OCI-LY1 (cell line): ENCODE data around the gene HAPLN2.

Experiments
- H2AFZ ChIP-seq: fragments of 200-600 bp; sonication (generic), shearing (Covaris generic); 2 replicates; pipeline ENCODE4 v1.6.0; 2014; ENCODE audit warnings: antibody characterized with exemption, mild to moderate bottlenecking, low read length
- H3F3A ChIP-seq: fragments of 200-600 bp; sonication (generic), shearing (Covaris generic); 2 replicates; pipeline ENCODE4 v1.6.0; 2014; ENCODE audit warnings: mild to moderate bottlenecking, antibody characterized with exemption, low read length, moderate library complexity; ENCODE audit not compliant: insufficient read depth
- H3K27ac ChIP-seq: fragments of 200-600 bp; sonication (generic); 2 replicates; pipeline ENCODE4 v1.5.1; 2014; ENCODE audit warnings: low read length, mixed run types, mild to moderate bottlenecking, low read depth; ENCODE audit not compliant: poor library complexity, severe bottlenecking
- H3K27me3 ChIP-seq: fragments of 200-600 bp; sonication (generic); 2 replicates; pipeline ENCODE4 v1.6.0; 2014; ENCODE audit warnings: antibody characterized with exemption, mild to moderate bottlenecking, low read length, moderate library complexity; ENCODE audit not compliant: insufficient read depth
- H3K36me3 ChIP-seq: fragments of 200-600 bp; sonication (generic); 2 replicates; pipeline ENCODE4 v1.6.1; 2014; ENCODE audit warnings: mild to moderate bottlenecking, antibody characterized with exemption, low read length, moderate library complexity, mixed read lengths; ENCODE audit not compliant: insufficient read depth
- H3K4me1 ChIP-seq: fragments of 200-600 bp; sonication (generic); 2 replicates; pipeline ENCODE4 v1.5.1; 2014; ENCODE audit warnings: mild to moderate bottlenecking, low read length, moderate library complexity; ENCODE audit not compliant: insufficient read depth, severe bottlenecking
- H3K4me2 ChIP-seq: fragments of 200-600 bp; sonication (generic), shearing (Covaris generic); 2 replicates; pipeline ENCODE4 v1.6.1; 2014; ENCODE audit warnings: low read length
- H3K4me3 ChIP-seq: fragments of 200-600 bp; sonication (generic); 2 replicates; pipeline ENCODE4 v1.5.1; 2014; ENCODE audit warnings: low read length, low read depth, mild to moderate bottlenecking, mixed read lengths; ENCODE audit not compliant: poor library complexity, severe bottlenecking
- H3K79me2 ChIP-seq: fragments of 200-600 bp; shearing (Covaris generic); 2 replicates; pipeline ENCODE4 v1.6.1; 2016; ENCODE audit warnings: mixed run types, low read length, mixed read lengths; ENCODE audit not compliant: insufficient read depth
- H3K9ac ChIP-seq: fragments of 200-600 bp; sonication (generic), shearing (Covaris generic); 2 replicates; pipeline ENCODE4 v1.6.1; 2014; ENCODE audit warnings: mild to moderate bottlenecking, low read length, mixed read lengths
- H3K9me2 ChIP-seq: fragments of 200-600 bp; sonication (generic), shearing (Covaris generic); 2 replicates; pipeline ENCODE4 v1.6.1; 2014; ENCODE audit warnings: low read depth, mild to moderate bottlenecking, low read length, mixed read lengths
- H3K9me3 ChIP-seq: fragments of 200-600 bp; shearing (Covaris generic); 2 replicates; pipeline ENCODE4 v1.6.1; 2014; ENCODE audit warnings: low read length, mixed read lengths
- H4K20me1 ChIP-seq: fragments of 200-600 bp; sonication (generic), shearing (Covaris generic); 2 replicates; pipeline ENCODE4 v1.6.0; 2016; ENCODE audit warnings: mild to moderate bottlenecking, low read length; ENCODE audit not compliant: insufficient read depth
- EZH2 ChIP-seq: fragments of 200-600 bp; sonication (generic), shearing (Covaris generic); IDR thresholded peaks from 2 replicates; pipeline ENCODE4 v1.8.0; 2017; ENCODE audit warnings: borderline replicate concordance, mixed run types, mild to moderate bottlenecking, antibody characterized with exemption, low read length, moderate library complexity, mixed read lengths
- TF ChIP-seq, protein P1 (sequence below): fragments of 200-600 bp; sonication (generic), shearing (Covaris generic); IDR thresholded peaks from 2 replicates; pipeline ENCODE4 v1.5.1; 2017; ENCODE audit warnings: mild to moderate bottlenecking, antibody characterized with exemption, low read length, moderate library complexity, mixed read lengths

The HAPLN2 gene

DNA sequence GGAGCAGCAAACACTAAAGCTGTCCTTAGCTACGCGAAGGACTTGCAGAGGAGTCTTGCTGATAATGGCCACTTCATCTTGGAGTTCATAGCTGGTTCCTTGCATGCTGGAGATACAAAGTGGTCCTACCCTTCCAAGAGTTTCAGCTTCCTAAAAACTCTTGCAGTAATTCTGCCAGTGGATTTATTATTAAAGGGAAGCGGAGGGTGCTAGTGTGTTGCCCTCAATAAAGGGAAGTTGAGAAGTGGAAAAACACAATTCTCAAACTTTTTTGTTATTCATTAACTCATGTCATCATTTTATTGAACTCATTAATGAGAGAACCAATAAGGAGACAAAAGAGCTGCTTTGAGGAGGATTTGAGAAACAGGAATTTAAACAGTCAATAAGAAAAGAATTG, 6.5 kb upstream of the HAPLN2 start:
- no peak overlapping the region for H3K4me3 ChIP-seq
- no peaks in the 10 kb centered on the region; the same call in 1 of the 2 replicates for H3K27me3 ChIP-seq
- no peak overlapping the region for H2AFZ ChIP-seq
- H3K4me1 ChIP-seq = no peaks in the 10 kb centered on the region
- H3K36me3 ChIP-seq = no peaks in the 10 kb centered on the region
- H3K9ac ChIP-seq = no peak overlapping the region
- H3K79me2 ChIP-seq = no peaks in the 10 kb centered on the region
- H4K20me1 ChIP-seq = no peaks in the 10 kb centered on the region
- no peak overlapping the region for H3K4me2 ChIP-seq
- no peak overlapping the region for H3K27ac ChIP-seq
- TF ChIP-seq, protein P1, sequence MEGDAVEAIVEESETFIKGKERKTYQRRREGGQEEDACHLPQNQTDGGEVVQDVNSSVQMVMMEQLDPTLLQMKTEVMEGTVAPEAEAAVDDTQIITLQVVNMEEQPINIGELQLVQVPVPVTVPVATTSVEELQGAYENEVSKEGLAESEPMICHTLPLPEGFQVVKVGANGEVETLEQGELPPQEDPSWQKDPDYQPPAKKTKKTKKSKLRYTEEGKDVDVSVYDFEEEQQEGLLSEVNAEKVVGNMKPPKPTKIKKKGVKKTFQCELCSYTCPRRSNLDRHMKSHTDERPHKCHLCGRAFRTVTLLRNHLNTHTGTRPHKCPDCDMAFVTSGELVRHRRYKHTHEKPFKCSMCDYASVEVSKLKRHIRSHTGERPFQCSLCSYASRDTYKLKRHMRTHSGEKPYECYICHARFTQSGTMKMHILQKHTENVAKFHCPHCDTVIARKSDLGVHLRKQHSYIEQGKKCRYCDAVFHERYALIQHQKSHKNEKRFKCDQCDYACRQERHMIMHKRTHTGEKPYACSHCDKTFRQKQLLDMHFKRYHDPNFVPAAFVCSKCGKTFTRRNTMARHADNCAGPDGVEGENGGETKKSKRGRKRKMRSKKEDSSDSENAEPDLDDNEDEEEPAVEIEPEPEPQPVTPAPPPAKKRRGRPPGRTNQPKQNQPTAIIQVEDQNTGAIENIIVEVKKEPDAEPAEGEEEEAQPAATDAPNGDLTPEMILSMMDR = no peak
- TF ChIP-seq EZH2 = no peak
- no peaks in the 10 kb centered on the region for H3K9me2 ChIP-seq
- no peaks in the 10 kb centered on the region for H3F3A ChIP-seq
- H3K9me3 ChIP-seq = no peaks in the 10 kb centered on the region

DNA sequence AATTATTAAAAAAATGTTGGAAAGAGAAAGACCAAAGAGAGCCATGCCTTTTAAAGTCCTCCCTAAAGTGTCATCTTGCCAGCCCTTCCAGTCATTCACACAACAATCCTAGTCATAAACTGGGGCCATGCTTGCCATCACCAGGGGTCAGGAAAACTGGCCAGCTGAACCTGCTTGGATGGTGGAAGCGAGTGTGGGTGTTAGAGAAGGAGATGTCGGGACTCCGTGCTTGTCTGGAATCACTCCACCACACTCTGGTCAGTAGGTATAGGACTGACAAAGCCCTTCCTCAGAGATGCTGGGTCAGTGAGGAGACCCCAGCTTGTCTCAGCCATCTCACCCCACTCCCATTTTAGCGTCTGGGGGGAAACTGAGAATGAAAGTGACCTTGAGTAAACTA, 3.3 kb upstream of the HAPLN2 start:
- Histone ChIP-seq H3K36me3 (no peaks in the 10 kb centered on the region), H2AFZ (no peak overlapping the region), H4K20me1 (no peaks in the 10 kb centered on the region), H3F3A (no peaks in the 10 kb centered on the region), H3K79me2 (no peaks in the 10 kb centered on the region), H3K9ac (no peak overlapping the region), H3K9me2 (no peaks in the 10 kb centered on the region), H3K4me2 (no peak overlapping the region), H3K4me3 (no peak overlapping the region), H3K9me3 (no peaks in the 10 kb centered on the region), H3K27ac (no peak overlapping the region), H3K4me1 (no peaks in the 10 kb centered on the region), H3K27me3 (no peaks in the 10 kb centered on the region; the same call in none of the 2 replicates)
- TF ChIP-seq EZH2 = no peak
- TF ChIP-seq, protein P1 = no peak

DNA sequence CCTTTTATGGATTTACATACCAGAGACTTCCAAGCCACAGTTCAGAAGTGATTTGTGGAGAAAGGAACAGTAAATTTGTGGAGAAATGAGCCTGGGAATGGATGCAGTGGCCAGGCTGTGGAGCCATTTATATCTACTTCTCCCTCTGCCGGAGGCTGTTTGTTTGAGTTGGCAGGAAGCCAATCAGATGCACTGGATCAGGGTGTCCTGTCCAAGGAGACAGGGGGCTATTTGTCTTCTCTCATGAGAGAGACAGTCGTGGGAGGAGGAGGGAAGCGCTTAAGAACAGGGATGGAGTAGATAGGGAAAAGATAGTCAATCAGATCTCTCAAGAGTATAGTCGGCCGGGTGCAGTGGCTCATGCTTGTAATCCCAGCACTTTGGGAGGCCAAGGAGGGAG, 2.8 kb upstream of the HAPLN2 start:
- Histone ChIP-seq H3K79me2 (no peaks in the 10 kb centered on the region), H2AFZ (no peak overlapping the region), H3K27ac (no peak overlapping the region), H3F3A (no peaks in the 10 kb centered on the region), H3K9me2 (no peaks in the 10 kb centered on the region), H3K27me3 (no peaks in the 10 kb centered on the region; the same call in none of the 2 replicates), H3K4me1 (no peaks in the 10 kb centered on the region), H3K4me2 (no peak overlapping the region), H4K20me1 (no peaks in the 10 kb centered on the region), H3K9me3 (no peaks in the 10 kb centered on the region), H3K4me3 (no peak overlapping the region), H3K9ac (no peak overlapping the region), H3K36me3 (no peaks in the 10 kb centered on the region)
- TF ChIP-seq, protein P1 = no peak
- TF ChIP-seq EZH2 = no peak
